HK-2 (cell line): ENCODE results near the gene TNP2.
"Not testable (repeated sequence)": the region's sequence is repeated elsewhere in the genome, so short reads cannot be mapped to it uniquely, and the experiment has no call there.

Experiments used
- DNase-seq: peaks from one replicate; pipeline ENCODE4 v3.0.0-alpha.2; 2018; ENCODE audit not compliant: unreplicated experiment

Gene TNP2

DNA sequence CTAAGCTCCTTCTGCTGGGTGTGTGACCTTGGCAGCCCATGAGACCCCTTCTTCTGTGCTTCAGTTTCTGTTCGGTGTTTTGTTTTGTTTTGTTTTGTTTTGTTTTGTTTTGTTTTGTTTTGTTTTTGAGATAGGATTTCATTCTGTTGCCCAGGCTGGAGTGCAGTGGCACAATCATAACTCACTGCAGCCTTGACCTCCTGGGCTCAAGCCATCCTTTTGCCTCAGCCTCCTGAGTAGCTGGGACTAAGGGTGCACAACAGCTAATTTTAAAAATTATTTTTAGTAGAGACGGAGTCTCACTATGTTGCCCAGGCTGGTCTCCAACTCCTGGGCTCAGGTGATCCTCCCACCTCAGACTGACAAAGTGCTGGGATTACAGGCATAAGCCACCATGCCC lies 48.6 kb downstream of the TNP2 start:
- not testable (repeated sequence) for DNase-seq

DNA sequence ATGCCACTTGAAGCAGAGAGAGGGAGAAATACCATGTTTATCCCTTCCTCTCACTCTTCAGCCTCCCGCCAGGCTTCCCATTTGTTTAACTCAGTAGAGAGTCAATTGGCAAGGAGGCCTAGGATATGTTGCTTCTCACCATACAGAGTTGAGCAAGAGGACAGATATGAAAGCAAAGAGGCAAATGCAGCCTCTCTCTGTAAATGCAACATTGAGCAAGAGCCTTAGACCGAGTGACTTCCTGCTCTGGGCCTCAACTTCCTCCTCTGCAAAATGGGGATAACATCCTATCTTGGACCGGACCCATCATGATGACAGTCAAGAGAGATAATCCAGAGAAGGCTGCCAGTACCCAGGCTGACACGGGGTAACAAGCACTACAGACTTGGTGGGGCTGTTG lies 49.9 kb downstream of the TNP2 start:
- DNase-seq: no peak

DNA sequence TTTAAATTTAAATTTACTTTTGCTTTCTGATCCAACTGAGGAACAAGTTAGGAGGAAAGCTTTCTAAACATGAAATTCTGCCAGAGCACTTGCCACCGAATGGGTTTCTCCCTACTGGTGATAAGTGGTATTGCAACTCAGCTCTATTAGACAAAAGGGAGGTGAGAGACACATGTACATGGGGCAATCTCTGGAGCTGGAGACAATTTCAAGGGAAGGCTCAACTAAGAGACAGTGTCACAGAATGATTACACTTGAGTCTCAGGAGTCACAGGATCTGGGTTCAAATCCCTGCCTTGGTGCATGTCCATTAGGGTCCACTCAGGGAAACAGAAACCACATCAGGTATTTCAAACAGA lies 50.5 kb downstream of the TNP2 start:
- DNase-seq: no peak
